Peyer's patch (tissue), 4 donors: ENCODE data around the gene ATF7IP2.

Experiments used
- CTCF ChIP-seq, 6 experiments: fragments of 450-650 bp in 4 of 6; fragments of 200-600 bp in 2 of 6; sonication (generic) in 1 of 6; IDR thresholded peaks; one replicate each; pipeline ENCODE4 v1.5.1; 2017 to 2019; ENCODE audit warnings: antibody characterized with exemption in 6 of 6, mild to moderate bottlenecking in 3 of 6, moderate library complexity in 1 of 6
- POLR2A ChIP-seq, 2 donors: fragments of 450-650 bp; IDR thresholded peaks; one replicate each; pipeline ENCODE4 v1.5.1; 2017; ENCODE audit warnings: antibody characterized with exemption in 2 of 2, mild to moderate bottlenecking in 2 of 2, moderate library complexity in 2 of 2

- TF ChIP-seq POLR2A (IDR thresholded peaks at IDR 0.05) (no peak), CTCF (IDR thresholded peaks at IDR 0.05) (no peak)
Measured at GRCh38 chr16:10441726-10442125, 55.9 kb downstream of the ATF7IP2 start.
